ENCODE results near the gene AGPS.
A peak's percentile ranks its signal among the peaks of the same experiment; 100 is the strongest.

The AGPS gene

GRCh38 chr2:177568893-177569292 lies 176.3 kb downstream of the AGPS start:
- Histone ChIP-seq H3K9ac (ENCODE audit: insufficient read length) (no peak overlapping the region), H3K27ac (peak overlapping the region; percentile 34; the same call in 1 of the 2 replicates), H3K9me3 (ENCODE audit: low read depth, low read length) (no peaks in the 10 kb centered on the region), H3K36me3 (ENCODE audit: insufficient read depth, low read length) (no peaks in the 10 kb centered on the region), H3K4me3 (peak overlapping the region; percentile 36; the same call in 1 of the 2 replicates)
- TF ChIP-seq EZH2 (IDR thresholded peaks at IDR 0.05) = no peak
- TF ChIP-seq POLR2AphosphoS5 (IDR thresholded peaks at IDR 0.05; ENCODE audit: borderline replicate concordance, low read depth, low read length) = peak; percentile 66; the same call in 1 of the 2 replicates
- no peak for TF ChIP-seq FOXP2 (optimal IDR thresholded peaks at IDR 0.05; ENCODE audit: control extremely low read depth, extremely low read length, insufficient read depth)
- no peak for DNase-seq (ENCODE audit: low read depth, low spot score)

GRCh38 chr2:177572236-177572671 lies 179.7 kb downstream of the AGPS start:
- TF ChIP-seq EZH2 (IDR thresholded peaks at IDR 0.05) = no peak
- no peak for TF ChIP-seq FOXP2 (optimal IDR thresholded peaks at IDR 0.05; ENCODE audit: control extremely low read depth, extremely low read length, insufficient read depth)
- TF ChIP-seq POLR2AphosphoS5 (IDR thresholded peaks at IDR 0.05; ENCODE audit: borderline replicate concordance, low read depth, low read length) = no peak; the same call in 1 of the 2 replicates
- no peak for DNase-seq (ENCODE audit: low read depth, low spot score)
- Histone ChIP-seq H3K27ac (peak overlapping the region; percentile 80), H3K36me3 (ENCODE audit: insufficient read depth, low read length) (no peaks in the 10 kb centered on the region), H3K9ac (ENCODE audit: insufficient read length) (no peak overlapping the region), H3K9me3 (ENCODE audit: low read depth, low read length) (no peaks in the 10 kb centered on the region), H3K4me3 (peak overlapping the region; percentile 31)

GRCh38 chr2:177573120-177573519 lies 180.5 kb downstream of the AGPS start:
- no peak for DNase-seq (ENCODE audit: low read depth, low spot score)
- Histone ChIP-seq H3K27ac (peak overlapping the region; percentile 80), H3K9ac (ENCODE audit: insufficient read length) (no peak overlapping the region), H3K36me3 (ENCODE audit: insufficient read depth, low read length) (no peaks in the 10 kb centered on the region), H3K4me3 (peak overlapping the region; percentile 31; the same call in 1 of the 2 replicates), H3K9me3 (ENCODE audit: low read depth, low read length) (no peaks in the 10 kb centered on the region)
- no peak for TF ChIP-seq FOXP2 (optimal IDR thresholded peaks at IDR 0.05; ENCODE audit: control extremely low read depth, extremely low read length, insufficient read depth)

GRCh38 chr2:177574356-177574755 lies 181.8 kb downstream of the AGPS start:
- Histone ChIP-seq H3K9ac (ENCODE audit: insufficient read length) (no peak overlapping the region), H3K27ac (no peak overlapping the region), H3K36me3 (ENCODE audit: insufficient read depth, low read length) (no peaks in the 10 kb centered on the region), H3K9me3 (ENCODE audit: low read depth, low read length) (no peaks in the 10 kb centered on the region), H3K4me3 (no peak overlapping the region)
- TF ChIP-seq EZH2 (IDR thresholded peaks at IDR 0.05) = no peak
- TF ChIP-seq POLR2AphosphoS5 (IDR thresholded peaks at IDR 0.05; ENCODE audit: borderline replicate concordance, low read depth, low read length) = no peak
- no peak for TF ChIP-seq FOXP2 (optimal IDR thresholded peaks at IDR 0.05; ENCODE audit: control extremely low read depth, extremely low read length, insufficient read depth)
- DNase-seq (ENCODE audit: low read depth, low spot score) = no peak

- H3K27ac ChIP-seq = no peak overlapping the region
- TF ChIP-seq POLR2AphosphoS5 (IDR thresholded peaks at IDR 0.05; ENCODE audit: borderline replicate concordance, low read depth, low read length) (no peak), EZH2 (IDR thresholded peaks at IDR 0.05) (no peak), FOXP2 (optimal IDR thresholded peaks at IDR 0.05; ENCODE audit: control extremely low read depth, extremely low read length, insufficient read depth) (no peak)
- no peaks in the 10 kb centered on the region for H3K36me3 ChIP-seq (ENCODE audit: insufficient read depth, low read length)
- no peak overlapping the region for H3K9ac ChIP-seq (ENCODE audit: insufficient read length)
- H3K4me3 ChIP-seq = no peak overlapping the region
- no peak for DNase-seq (ENCODE audit: low read depth, low spot score)
- H3K9me3 ChIP-seq (ENCODE audit: low read depth, low read length) = no peaks in the 10 kb centered on the region
Measured at GRCh38 chr2:177575358-177575757, 182.8 kb downstream of the AGPS start.

- no peak for TF ChIP-seq FOXP2 (optimal IDR thresholded peaks at IDR 0.05; ENCODE audit: control extremely low read depth, extremely low read length, insufficient read depth)
- TF ChIP-seq POLR2AphosphoS5 (IDR thresholded peaks at IDR 0.05; ENCODE audit: borderline replicate concordance, low read depth, low read length) = no peak
- no peak for TF ChIP-seq EZH2 (IDR thresholded peaks at IDR 0.05)
- H3K4me3 ChIP-seq = no peak overlapping the region
- H3K27ac ChIP-seq = no peak overlapping the region
- DNase-seq (ENCODE audit: low read depth, low spot score) = no peak
- H3K9ac ChIP-seq (ENCODE audit: insufficient read length) = no peak overlapping the region
- H3K9me3 ChIP-seq (ENCODE audit: low read depth, low read length) = no peaks in the 10 kb centered on the region
- no peaks in the 10 kb centered on the region for H3K36me3 ChIP-seq (ENCODE audit: insufficient read depth, low read length)
Measured at GRCh38 chr2:177577075-177577474, 184.5 kb downstream of the AGPS start.

- no peak for TF ChIP-seq FOXP2 (optimal IDR thresholded peaks at IDR 0.05; ENCODE audit: control extremely low read depth, extremely low read length, insufficient read depth)
- Histone ChIP-seq H3K36me3 (ENCODE audit: insufficient read depth, low read length) (no peaks in the 10 kb centered on the region), H3K4me3 (no peak overlapping the region), H3K27ac (no peak overlapping the region), H3K9me3 (ENCODE audit: low read depth, low read length) (no peaks in the 10 kb centered on the region), H3K9ac (ENCODE audit: insufficient read length) (no peak overlapping the region)
- no peak for DNase-seq (ENCODE audit: low read depth, low spot score)
Measured at GRCh38 chr2:177578454-177578853, 185.9 kb downstream of the AGPS start.

GRCh38 chr2:177579486-177580036 lies 187.0 kb downstream of the AGPS start:
- H3K36me3 ChIP-seq (ENCODE audit: insufficient read depth, low read length) = no peaks in the 10 kb centered on the region
- H3K9me3 ChIP-seq (ENCODE audit: low read depth, low read length) = no peaks in the 10 kb centered on the region
- no peak overlapping the region for H3K9ac ChIP-seq (ENCODE audit: insufficient read length)
- H3K27ac ChIP-seq = no peak overlapping the region
- no peak overlapping the region for H3K4me3 ChIP-seq
- DNase-seq (ENCODE audit: low read depth, low spot score) = no peak
- no peak for TF ChIP-seq FOXP2 (optimal IDR thresholded peaks at IDR 0.05; ENCODE audit: control extremely low read depth, extremely low read length, insufficient read depth)
- no peak for TF ChIP-seq EZH2 (IDR thresholded peaks at IDR 0.05)
- TF ChIP-seq POLR2AphosphoS5 (IDR thresholded peaks at IDR 0.05; ENCODE audit: borderline replicate concordance, low read depth, low read length) = no peak

GRCh38 chr2:177582000-177582399 lies 189.4 kb downstream of the AGPS start:
- no peak overlapping the region for H3K9ac ChIP-seq (ENCODE audit: insufficient read length)
- no peaks in the 10 kb centered on the region for H3K36me3 ChIP-seq (ENCODE audit: insufficient read depth, low read length)
- no peak overlapping the region for H3K27ac ChIP-seq
- TF ChIP-seq FOXP2 (optimal IDR thresholded peaks at IDR 0.05; ENCODE audit: control extremely low read depth, extremely low read length, insufficient read depth) (no peak), POLR2AphosphoS5 (IDR thresholded peaks at IDR 0.05; ENCODE audit: borderline replicate concordance, low read depth, low read length) (no peak), EZH2 (IDR thresholded peaks at IDR 0.05) (no peak)
- no peaks in the 10 kb centered on the region for H3K9me3 ChIP-seq (ENCODE audit: low read depth, low read length)
- H3K4me3 ChIP-seq = no peak overlapping the region
- DNase-seq (ENCODE audit: low read depth, low spot score) = no peak
